Panc1 (cell line): ENCODE measurements around the gene IFNAR2.
A peak's percentile ranks its signal among the peaks of the same experiment; 100 is the strongest.

Experiments
- CTCF ChIP-seq: fragments of 450-650 bp; IDR thresholded peaks from 2 replicates; pipeline ENCODE4 v1.5.1; 2017; ENCODE audit warnings: mild to moderate bottlenecking
- POLR2AphosphoS5 ChIP-seq: IDR thresholded peaks from 2 replicates; pipeline ENCODE4 v1.6.1; 2012; ENCODE audit warnings: mild to moderate bottlenecking, low read depth, low read length, moderate library complexity
- REST ChIP-seq, 2 experiments: IDR thresholded peaks; 2 replicates each; pipeline ENCODE4 v1.6.1; 2011 to 2012; ENCODE audit warnings: low read depth in 2 of 2, control low read depth in 1 of 2, low read length in 1 of 2, mild to moderate bottlenecking in 1 of 2, moderate library complexity in 1 of 2; ENCODE audit not compliant: insufficient read depth in 1 of 2
- SIN3A ChIP-seq: IDR thresholded peaks from 2 replicates; pipeline ENCODE4 v1.6.1; 2012; ENCODE audit warnings: low read depth, mild to moderate bottlenecking, low read length, moderate library complexity, borderline replicate concordance; ENCODE audit not compliant: insufficient read depth

GRCh38 chr21:33229784-33230544, at the start of gene IFNAR2:
- TF ChIP-seq POLR2AphosphoS5 (peak; percentile 35; the same call in 1 of the 2 replicates), CTCF (no peak), REST (IDR thresholded peaks at IDR 0.05; ENCODE audit: insufficient read depth in 1 of 2, low read depth in 2 of 2, low read length in 1 of 2) (no peak), SIN3A (no peak)
